C4-2B (cell line): ENCODE results near the gene SVOP.

Experiments
- ZFX ChIP-seq: fragments of 450-650 bp; IDR thresholded peaks from 2 replicates; pipeline ENCODE4 v1.6.1; 2017
- TF ChIP-seq, protein P1 (sequence below): fragments of 450-650 bp; conservative IDR thresholded peaks from 2 replicates; pipeline ENCODE4 v1.5.1; 2017; ENCODE audit warnings: mild to moderate bottlenecking

- TF ChIP-seq, protein P1, sequence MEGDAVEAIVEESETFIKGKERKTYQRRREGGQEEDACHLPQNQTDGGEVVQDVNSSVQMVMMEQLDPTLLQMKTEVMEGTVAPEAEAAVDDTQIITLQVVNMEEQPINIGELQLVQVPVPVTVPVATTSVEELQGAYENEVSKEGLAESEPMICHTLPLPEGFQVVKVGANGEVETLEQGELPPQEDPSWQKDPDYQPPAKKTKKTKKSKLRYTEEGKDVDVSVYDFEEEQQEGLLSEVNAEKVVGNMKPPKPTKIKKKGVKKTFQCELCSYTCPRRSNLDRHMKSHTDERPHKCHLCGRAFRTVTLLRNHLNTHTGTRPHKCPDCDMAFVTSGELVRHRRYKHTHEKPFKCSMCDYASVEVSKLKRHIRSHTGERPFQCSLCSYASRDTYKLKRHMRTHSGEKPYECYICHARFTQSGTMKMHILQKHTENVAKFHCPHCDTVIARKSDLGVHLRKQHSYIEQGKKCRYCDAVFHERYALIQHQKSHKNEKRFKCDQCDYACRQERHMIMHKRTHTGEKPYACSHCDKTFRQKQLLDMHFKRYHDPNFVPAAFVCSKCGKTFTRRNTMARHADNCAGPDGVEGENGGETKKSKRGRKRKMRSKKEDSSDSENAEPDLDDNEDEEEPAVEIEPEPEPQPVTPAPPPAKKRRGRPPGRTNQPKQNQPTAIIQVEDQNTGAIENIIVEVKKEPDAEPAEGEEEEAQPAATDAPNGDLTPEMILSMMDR, result no peak
- TF ChIP-seq ZFX, result no peak
Measured at GRCh38 chr12:108875682-108876361, 145.0 kb downstream of the SVOP start.
